Activated CD4-positive, alpha-beta T cell treated with anti-CD3 and anti-CD28 coated beads for 4 hours (primary cell): ENCODE results near the gene PCSK7.
"Not testable (repeated sequence)": the region's sequence is repeated elsewhere in the genome, so short reads cannot be mapped to it uniquely, and the experiment has no call there.

ENCODE experiments used
- DNase-seq, 2 donors: peaks; one replicate each; pipeline ENCODE4 v3.0.0-alpha.2; 2020

The PCSK7 gene

DNA sequence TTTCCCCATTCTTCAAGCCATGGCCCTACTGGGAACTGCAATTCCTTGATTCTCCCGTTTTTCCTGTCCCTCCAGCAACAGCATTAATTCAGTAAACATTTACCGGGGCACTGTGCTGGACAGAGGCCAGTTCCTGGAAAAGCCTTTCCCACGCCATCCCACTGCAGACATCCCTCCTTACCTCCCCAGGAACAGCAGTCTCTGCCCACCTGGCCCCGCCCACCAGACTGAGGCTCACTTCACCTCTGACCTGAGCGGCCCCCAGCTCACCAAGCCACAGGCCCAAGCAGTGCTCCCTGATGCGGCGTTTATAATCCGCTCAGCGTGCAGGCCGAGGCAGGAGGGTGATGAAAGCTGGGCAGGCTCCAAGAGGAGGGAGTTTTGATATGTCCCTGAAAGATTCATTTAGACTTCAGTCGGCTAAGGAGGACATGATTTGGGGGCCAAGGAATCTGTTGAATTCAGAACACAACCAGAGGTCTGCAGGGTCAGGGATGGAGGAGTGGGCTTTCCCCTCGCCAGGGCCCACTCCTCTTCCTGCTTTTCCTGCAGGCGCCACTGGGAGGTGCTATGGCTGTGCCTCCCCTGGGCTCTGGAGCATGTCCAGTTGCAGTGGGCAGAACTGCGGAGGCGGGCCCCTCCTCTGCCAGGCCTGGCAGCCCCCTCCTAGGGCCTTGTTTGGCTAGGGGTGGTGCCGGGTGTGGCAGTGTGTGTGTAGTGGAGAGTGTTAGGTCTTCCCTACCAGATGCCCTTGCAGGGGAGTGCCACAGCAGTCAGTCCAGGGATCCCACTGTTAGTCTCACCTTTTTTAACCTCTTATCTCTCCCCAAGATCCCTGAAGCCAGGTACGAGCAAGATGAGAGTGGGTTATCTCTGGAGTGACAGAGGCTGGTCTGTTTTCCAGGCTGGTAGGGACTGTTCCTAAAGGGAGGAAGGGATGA lies 34.1 kb downstream of the PCSK7 start:
- no peak for DNase-seq

DNA sequence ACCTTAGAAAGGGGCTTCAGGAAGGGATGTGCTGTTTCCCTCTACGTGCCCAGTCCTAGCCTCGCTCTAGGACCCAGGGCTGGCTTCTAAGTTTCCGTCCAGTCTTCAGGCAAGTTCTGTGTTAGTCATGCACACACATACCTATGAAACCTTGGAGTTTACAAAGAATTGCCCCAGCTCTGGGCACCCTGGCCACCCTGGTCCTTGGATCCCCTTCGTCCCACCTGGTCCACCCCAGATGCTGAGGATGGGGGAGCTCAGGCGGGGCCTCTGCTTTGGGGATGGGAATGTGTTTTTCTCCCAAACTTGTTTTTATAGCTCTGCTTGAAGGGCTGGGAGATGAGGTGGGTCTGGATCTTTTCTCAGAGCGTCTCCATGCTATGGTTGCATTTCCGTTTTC lies 34.9 kb downstream of the PCSK7 start:
- DNase-seq, result no peak

DNA sequence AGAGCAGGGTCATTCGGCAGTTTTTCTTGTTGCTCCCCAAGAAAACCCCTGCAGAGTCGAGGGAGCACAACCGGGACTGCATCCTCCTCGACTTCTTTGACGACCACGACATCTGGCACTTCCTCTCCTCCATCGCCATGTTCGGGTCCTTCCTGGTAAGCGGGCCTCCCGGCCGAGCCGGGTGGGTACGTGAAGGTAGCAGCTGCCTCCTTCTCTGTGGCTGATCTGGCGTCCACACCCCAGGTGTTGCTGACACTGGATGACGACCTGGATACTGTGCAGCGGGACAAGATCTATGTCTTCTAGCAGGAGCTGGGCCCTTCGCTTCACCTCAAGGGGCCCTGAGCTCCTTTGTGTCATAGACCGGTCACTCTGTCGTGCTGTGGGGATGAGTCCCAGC lies 36.1 kb downstream of the PCSK7 start:
- no peak for DNase-seq

DNA sequence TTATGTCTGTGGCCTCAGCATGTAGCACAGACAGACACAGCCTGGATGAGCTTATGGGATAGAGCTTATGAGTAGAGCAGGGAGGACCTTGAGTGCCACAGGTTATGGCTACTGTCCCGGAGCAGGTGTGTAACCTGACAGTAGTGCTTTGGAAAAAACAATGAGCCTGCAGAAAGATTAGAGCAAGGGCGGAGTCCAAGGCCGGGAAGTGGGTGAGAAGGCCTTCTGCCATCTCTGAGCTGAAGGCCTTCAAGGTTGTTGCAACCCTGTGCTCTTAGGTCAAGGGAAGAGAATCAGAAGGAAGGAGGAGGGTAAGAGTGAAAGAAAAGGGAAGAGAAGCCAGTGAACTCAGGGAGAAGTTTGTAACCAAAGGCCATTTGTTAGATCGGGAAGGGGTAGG lies 36.6 kb downstream of the PCSK7 start:
- DNase-seq, result no peak

DNA sequence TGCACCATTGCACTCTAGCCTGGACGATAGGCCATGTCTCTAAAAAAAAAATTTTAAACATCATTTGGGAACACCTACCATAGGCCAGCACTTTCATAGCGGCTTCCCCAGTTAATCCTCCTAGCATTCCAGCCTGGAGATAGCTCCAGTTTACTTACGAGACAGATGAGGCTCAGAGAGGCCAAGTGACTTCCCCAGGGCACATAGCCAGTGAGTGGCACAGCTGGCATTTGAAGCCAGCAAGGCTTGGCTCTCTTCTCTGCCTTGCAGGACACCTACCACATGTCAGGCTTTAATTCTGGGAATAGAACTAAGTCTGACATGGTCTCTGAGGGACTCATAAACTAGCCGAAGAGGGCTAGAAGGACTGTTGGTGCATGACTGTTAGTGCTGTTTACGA lies 37.6 kb downstream of the PCSK7 start:
- DNase-seq, result no peak

DNA sequence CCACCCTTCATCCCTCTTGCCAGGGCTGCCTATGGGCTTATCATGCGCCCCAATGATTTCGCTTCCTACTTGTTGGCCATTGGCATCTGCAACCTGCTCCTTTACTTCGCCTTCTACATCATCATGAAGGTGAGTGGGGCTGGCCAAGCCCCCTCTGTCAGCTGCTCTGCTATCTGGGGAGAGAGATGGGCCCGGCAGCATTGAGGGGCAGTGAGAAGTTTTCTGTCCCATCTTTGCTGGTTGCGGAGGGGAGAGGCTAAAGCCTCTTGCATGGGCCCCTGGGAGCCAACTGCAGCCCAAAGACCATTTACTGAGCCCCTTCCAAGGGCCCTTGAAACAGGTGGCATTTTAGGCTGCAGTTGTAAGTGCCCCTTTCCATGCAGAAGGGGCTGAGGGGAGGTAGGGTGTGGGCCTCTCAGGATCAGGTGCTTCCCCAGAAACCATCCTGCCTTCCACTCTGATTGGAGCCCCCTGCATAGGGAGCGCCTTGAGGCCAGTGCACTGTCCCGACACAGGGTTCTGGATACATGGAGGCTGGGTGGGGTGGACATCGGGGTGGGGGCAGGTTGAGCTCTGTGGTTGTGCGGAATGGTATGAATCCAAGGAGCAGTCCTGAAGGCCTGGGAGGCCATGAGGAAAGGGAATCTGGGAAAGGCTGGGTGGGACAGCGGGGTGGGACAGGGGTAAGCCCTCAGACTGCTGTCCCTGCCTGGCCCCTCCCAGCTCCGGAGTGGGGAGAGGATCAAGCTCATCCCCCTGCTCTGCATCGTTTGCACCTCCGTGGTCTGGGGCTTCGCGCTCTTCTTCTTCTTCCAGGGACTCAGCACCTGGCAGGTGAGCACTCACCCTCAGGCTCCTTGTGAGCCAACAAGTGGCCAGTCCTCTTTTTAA lies 38.5 kb downstream of the PCSK7 start:
- DNase-seq, result no peak

DNA sequence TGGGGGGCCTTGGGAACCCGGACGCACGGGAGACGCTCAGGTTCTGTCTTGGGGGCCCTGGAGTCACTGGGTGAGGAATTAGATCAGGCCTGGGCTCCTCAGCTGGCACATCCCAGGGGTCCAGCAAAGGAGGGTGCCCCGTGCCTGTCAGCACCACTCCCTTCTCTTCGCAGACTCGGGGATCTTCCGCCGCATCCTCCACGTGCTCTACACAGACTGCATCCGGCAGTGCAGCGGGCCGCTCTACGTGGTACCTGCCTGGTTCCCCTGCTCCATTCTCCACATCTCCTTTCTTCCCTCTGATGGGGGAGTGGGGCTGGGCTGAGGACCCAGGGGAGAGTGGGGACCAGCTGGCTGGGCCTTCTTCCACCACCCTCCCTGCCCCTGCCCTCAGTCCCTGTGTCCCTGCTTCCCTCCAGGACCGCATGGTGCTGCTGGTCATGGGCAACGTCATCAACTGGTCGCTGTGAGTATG lies 39.4 kb downstream of the PCSK7 start:
- DNase-seq, result no peak

DNA sequence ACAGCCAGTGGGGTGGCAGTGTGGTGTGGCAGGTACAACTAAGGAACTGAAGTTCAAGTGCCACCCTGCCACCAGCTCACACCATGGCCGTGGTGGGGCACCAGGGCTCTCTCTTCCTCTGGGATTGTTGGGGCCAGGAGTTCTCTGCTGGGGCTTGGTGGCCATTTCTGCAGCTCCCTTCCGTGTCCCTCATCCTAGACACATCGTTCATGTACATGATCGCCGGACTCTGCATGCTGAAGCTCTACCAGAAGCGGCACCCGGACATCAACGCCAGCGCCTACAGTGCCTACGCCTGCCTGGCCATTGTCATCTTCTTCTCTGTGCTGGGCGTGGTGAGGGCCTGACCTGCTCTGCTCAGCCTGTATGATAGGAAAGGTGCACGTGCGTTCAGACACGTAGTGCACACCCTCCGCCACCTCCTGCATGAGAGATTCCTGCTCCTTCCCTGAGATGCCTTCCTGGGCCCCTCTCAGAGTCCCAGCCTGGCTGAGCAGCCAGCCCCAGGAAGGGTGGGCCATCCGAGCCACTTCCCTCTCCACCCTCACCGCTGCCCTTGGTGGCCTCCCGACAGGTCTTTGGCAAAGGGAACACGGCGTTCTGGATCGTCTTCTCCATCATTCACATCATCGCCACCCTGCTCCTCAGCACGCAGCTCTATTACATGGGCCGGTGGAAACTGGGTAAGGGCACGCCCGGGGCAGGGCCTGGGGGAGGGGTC lies 40.0 kb downstream of the PCSK7 start:
- DNase-seq, result no peak

DNA sequence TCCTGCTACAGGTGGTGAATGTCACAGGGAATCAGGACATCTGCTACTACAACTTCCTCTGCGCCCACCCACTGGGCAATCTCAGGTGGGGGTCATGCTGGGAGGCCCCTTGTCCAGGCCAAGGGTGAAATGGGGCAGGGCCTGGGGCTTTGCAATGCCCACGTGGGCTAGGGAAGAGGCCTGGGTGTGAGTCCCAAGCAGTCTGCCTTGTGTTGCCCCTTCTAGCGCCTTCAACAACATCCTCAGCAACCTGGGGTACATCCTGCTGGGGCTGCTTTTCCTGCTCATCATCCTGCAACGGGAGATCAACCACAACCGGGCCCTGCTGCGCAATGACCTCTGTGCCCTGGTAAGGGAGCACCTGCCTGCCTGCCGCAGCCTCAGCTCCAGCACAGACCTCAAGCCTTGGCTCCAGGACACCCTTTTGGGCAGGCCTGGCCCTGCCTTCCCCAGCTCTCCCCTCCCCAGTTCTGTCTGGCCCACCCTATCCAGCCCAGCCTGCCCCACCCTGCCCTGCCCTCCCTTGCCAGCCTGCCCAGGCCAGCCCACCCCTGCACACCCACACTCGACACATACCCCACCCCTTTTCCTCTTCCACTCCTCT lies 41.8 kb downstream of the PCSK7 start:
- no peak for DNase-seq

DNA sequence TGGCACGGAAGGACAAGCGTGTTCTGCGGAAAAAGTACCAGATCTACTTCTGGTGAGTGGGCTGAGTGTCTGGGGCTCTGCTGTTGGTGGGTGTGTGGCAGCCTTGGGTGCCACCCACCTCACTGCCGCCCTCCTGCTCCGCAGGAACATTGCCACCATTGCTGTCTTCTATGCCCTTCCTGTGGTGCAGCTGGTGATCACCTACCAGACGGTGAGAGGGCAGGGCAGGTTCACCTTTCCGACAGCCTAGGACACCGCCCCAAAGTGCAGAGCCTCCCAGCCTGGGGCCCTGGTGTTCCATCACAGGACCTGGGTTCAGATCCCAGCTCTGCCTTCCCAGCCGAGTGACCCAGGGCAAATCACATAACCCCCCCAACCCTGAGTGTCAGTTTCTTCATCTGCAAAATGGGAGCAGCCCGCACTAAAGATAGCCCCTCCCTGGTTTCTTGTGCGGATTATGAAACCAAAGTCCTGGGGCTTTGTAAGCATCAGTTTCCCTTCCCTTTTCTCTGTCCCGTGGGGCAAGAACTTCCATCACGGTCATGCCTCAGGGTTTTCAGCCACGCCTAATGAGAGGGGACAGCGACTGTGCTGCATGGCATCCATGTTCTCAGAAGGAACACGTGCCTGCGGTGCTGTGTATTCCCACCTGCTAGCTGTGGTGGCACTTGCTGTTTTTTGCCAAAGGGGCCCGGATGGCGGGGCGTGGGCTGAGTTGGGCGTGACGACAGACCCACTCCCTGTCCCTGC lies 42.5 kb downstream of the PCSK7 start:
- no peak for DNase-seq

DNA sequence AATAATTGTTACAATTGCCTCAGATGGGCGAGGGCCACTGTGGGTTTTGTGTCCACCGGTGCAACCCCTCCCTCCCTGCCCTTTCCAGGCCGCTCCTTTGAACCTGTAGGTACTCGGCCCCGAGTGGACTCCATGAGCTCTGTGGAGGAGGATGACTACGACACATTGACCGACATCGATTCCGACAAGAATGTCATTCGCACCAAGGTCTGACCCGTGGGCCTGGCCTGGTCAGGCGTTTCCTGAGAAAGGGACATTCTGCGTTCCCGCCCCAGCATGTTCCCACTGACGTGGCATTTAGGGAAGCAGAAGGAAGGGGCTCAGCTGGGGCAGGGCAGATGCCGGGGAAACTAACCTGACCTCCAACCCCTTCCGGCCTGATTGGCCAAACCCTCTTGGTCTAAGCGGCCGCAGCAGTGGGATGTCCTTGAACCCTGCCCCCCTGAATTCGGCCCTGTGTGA lies 43.2 kb downstream of the PCSK7 start:
- DNase-seq, result no peak

DNA sequence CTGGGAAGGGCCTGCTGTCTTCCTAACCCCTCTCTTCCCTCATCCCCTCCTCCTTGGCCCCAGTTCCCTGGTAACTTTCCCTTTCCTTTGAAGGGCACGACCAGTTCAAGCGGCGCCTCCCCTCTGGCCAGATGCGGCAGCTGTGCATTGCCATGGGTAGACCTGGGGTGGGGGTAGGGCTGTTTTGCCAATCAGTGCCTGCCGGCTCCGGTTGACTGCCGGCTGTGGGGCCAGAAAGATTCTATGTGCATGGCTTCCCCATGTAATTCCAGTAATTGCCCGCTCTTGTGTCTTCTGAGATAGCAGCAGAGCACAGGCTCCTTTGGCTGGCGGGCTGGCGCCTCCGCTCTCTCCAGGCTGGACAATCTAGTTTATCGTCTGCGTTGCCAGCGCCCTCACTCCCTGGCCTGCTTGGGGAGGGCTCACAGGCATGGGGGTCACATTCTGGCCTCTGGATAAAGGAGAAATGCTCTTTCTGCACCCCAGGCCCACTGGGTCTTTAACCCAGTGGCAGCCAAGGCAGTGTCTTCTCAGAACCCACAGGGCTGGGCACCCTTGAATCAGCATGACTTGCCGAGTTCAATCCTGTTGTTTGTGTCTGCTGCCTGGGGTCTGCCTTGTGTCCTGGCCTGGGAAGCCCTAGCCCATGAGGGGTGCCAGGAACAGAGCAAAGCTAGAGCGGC lies 43.9 kb downstream of the PCSK7 start:
- no peak for DNase-seq

DNA sequence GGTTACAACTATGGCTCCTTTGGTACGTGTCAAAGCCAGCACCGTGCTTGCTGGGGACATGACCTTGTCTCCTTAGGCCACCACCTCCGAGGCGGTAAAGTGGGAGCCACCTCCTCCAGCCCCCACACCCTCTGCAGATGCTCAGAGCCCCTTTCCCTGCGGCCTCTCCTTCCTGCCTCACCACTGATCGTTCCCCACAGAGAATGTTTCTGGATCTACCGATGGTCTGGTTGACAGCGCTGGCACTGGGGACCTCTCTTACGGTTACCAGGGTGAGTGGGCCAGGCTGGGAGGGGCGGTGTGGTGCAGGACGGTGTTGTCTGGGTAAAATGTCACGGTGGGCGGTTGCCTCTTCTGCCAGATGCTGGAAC lies 44.5 kb downstream of the PCSK7 start:
- DNase-seq, result no peak

DNA sequence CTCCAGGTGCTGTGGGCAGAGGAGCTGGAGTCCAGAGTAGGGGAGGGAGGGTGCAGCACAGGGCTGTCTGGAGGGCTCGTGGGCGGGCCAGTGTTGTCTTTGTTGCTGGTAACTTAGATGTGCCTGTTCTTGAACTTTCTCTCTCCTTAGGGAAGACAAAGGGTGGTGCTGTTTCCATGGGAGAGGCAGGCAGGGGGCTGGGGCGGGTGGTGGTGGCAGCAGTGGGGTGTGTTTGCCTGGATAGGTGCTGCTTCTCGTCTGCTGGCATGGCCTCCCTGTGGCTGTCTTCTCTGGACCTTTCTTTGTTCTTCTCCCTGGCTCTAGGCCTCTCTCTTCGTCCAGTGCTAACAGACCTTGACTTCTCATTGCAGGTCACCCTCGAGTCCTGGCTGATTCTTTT lies 44.9 kb downstream of the PCSK7 start:
- no peak for DNase-seq

DNA sequence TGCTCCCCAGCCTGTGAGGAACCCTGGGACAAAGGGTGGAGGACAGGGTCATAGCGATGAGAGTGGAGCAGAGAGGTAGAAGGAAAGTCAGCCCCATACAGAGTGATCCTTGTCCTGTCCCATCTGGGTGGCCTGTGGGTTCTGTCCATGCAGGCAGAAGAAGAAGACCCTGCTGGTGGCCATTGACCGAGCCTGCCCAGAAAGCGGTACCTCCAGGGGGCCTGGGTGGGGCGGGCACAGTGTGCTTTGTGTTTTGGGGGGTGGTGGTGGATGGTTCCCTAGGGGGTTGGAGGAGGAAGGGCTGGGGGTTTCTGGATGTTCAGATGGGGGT lies 45.5 kb downstream of the PCSK7 start:
- no peak for DNase-seq

DNA sequence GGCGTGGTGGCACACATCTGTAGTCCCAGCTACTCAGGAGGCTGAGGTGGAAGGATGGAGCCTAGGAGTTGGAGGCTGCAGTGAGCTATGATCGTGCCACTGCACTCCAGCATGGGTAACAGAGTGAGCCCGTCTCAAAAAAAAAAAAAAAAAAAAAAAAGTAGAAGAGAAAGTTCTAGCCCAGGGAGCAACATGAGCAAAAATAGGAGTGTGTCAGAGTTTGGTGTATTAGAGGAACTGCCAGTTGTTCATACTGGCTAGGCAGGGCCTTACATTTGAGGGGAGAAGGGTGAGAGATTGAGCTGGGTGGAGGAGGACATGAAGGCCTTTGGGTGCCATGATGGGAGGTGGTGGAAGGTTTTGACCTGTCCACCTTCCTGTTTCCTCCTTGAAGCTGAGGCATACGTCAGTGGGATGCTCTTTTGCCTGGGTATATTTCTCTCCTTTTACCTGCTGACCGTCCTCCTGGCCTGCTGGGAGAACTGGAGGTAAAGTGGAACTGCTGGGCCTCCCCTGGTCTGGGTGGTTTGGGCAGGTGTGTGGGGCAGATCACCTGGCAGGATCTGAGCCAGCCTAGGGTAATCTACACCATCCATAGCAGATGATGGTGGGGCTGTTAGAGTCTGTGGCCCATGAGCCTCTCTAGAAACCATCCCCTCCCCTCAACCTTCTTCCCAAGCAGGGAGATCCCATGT lies 46.0 kb downstream of the PCSK7 start:
- DNase-seq, result no peak

DNA sequence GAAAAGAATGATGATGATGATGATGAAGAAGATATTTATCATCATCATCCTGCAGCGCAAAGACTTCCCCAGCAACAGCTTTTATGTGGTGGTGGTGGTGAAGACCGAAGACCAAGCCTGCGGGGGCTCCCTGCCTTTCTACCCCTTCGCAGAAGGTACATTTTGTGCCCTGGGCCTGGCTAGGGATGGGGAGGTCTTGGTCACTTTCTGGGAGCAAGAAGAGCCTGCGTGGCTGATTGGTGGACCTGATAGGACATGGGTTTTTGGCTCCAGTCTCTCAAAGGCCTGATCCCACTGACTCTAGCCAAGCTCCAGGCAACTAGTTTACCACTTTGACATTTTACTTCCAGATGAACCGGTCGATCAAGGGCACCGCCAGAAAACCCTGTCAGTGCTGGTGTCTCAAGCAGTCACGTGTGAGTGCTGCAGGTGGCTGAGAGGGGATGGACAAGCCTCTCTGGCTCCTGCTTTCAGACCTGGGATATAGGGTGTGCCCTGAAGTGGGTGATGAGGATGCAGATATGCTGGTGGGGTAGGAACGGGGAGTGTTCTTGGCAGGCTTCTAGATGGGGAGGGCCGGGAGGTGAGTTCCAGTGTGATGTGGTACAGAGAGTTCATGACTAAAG lies 48.0 kb downstream of the PCSK7 start:
- DNase-seq, result no peak

DNA sequence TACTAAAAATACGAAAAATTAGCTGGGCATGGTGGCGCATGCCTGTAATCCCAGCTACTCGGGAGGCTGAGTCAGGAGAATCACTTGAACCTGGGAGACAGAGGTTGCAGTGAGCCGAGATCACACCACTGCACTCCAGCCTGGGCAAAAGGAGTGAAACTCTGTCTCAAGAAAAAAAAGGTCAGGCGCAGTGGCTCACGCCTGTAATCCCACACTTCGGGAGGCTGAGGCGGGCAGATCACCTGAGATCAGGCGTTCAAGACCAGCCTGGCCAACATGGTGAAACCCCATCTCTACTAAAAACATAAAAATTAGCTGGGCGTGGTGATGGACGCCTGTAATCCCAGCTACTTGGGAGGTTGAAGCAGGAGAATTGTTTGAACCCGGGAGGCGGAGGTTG lies 48.7 kb downstream of the PCSK7 start:
- DNase-seq, result not testable (repeated sequence)

DNA sequence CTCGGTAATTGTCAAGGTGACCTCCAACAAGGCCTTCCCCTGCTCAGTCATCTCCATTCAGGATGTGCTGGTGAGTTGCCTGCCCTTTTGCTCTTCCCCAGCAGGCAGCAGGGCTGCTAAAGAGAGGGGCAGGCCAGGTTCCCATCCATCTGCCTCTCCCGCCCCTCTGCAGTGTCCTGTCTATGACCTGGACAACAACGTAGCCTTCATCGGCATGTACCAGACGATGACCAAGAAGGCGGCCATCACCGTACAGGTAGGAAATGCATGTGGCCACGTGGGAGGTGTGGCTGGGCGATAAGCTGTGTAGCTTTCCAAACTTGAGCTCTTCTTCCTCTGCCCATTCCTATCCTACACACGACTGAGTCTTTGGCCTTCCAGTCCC lies 49.3 kb downstream of the PCSK7 start:
- DNase-seq, result no peak
